Measurements from ENCODE around the gene SPATA33.

DNA sequence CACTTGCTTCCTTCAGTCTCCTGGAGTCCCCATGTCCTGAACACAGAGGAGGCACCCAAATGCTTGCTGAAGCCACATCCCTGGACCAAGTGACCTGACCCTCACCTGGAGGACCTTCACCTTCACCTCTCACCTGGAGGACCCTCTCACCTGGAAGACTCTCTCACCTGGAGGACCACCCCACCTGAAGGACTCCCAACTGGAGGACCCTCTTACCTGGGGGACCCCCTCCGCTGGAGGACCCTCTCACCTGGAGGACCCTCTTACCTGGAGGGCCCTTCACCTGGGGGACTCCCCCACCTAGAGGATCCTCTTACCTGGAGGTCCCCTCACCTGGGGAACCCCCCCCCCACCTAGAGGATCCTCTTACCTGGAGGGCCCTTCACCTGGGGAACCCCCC, 28.3 kb downstream of the SPATA33 start:
- TF ChIP-seq, protein P1, sequence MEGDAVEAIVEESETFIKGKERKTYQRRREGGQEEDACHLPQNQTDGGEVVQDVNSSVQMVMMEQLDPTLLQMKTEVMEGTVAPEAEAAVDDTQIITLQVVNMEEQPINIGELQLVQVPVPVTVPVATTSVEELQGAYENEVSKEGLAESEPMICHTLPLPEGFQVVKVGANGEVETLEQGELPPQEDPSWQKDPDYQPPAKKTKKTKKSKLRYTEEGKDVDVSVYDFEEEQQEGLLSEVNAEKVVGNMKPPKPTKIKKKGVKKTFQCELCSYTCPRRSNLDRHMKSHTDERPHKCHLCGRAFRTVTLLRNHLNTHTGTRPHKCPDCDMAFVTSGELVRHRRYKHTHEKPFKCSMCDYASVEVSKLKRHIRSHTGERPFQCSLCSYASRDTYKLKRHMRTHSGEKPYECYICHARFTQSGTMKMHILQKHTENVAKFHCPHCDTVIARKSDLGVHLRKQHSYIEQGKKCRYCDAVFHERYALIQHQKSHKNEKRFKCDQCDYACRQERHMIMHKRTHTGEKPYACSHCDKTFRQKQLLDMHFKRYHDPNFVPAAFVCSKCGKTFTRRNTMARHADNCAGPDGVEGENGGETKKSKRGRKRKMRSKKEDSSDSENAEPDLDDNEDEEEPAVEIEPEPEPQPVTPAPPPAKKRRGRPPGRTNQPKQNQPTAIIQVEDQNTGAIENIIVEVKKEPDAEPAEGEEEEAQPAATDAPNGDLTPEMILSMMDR (IDR thresholded peaks at IDR 0.05) = no peak
- no peak for TF ChIP-seq POLR2AphosphoS5 (IDR thresholded peaks at IDR 0.05)

Measured in transverse colon (tissue), 4 donors.